Measurements from ENCODE around the gene VPS52.

Gene VPS52

GRCh38 chr6:33317669-33318425, 46.2 kb upstream of the VPS52 start, which contains the start of gene ZBTB22:
Gene ZBTB22 (minus strand): TSS chr6:33317744. CDS start chr6:33316916, 828 bp downstream.
- peaks cover 25% of the 10 kb centered on the region for H3K4me1 ChIP-seq (ENCODE audit: control insufficient read depth, insufficient read depth, low read length)
- H3K27ac ChIP-seq (ENCODE audit: extremely low read depth, low read depth, low read length): peak within 1 kb of the TSS; percentile 35
- ChIA-PET POLR2A (interaction anchor here (0.5 to 3.3 kb wide), 35 partner anchors 8 to 1652 kb away, joined by 3 to 57 read pairs (median 5); partner anchors contain the start of genes B3GALT4, CSNK2B, CUTA and KIFC1), CTCF (interaction anchor here (0.6 to 2.9 kb wide), 13 partner anchors 14 to 272 kb away, joined by 3 to 21 read pairs (median 5); partner anchors contain the start of genes B3GALT4 and RGL2)
- peaks cover 14 to 41% of the 10 kb centered on the region in 2 experiments for H3K36me3 ChIP-seq (ENCODE audit: control insufficient read depth in 2 of 2, insufficient read depth in 1 of 2, low read length in 2 of 2)
- no peaks in the 10 kb centered on the region for H3K9me3 ChIP-seq (ENCODE audit: control insufficient read depth, insufficient read depth, low read depth, low read length)
- peak within 1 kb of the TSS; percentile 58 for H3K4me3 ChIP-seq (ENCODE audit: low read depth, low read length)
- TF ChIP-seq YY1 (tag by site-specific recombination; IDR thresholded peaks at IDR 0.05) (peak; percentile 44; the same call in 1 of the 2 replicates), ZNF2 (tag by site-specific recombination; IDR thresholded peaks at IDR 0.05) (peak; percentile 77), ZNF138 (tag by site-specific recombination; IDR thresholded peaks at IDR 0.05; ENCODE audit: borderline replicate concordance) (no peak), ZNF561 (tag by site-specific recombination; IDR thresholded peaks at IDR 0.05; ENCODE audit: borderline replicate concordance) (peak; percentile 73), PATZ1 (tag by site-specific recombination; IDR thresholded peaks at IDR 0.05) (peak; percentile 43; the same call in 1 of the 2 replicates), ZNF830 (tag by site-specific recombination; IDR thresholded peaks at IDR 0.05; ENCODE audit: low read depth) (no peak), ZNF280D (tag by site-specific recombination; IDR thresholded peaks at IDR 0.05) (0 out of 2 replicates have a peak, but pooled peaks have one; percentile 58), ZNF792 (tag by site-specific recombination; IDR thresholded peaks at IDR 0.05) (no peak), ZEB2 (tag by site-specific recombination; IDR thresholded peaks at IDR 0.05) (peak; percentile 71; the same call in 1 of the 2 replicates), KLF8 (tag by site-specific recombination; IDR thresholded peaks at IDR 0.05) (peak; percentile 98), ZNF629 (tag by site-specific recombination; IDR thresholded peaks at IDR 0.05) (peak; percentile 80), ZNF335 (tag by site-specific recombination; conservative IDR thresholded peaks at IDR 0.05) (peak; percentile 97), YY2 (tag by site-specific recombination; IDR thresholded peaks at IDR 0.05) (0 out of 2 replicates have a peak, but pooled peaks have one; percentile 40), IKZF3 (tag by site-specific recombination; IDR thresholded peaks at IDR 0.05) (peak; percentile 67), ZNF660 (tag by site-specific recombination; IDR thresholded peaks at IDR 0.05) (peak; percentile 85), ZNF639 (tag by site-specific recombination; IDR thresholded peaks at IDR 0.05) (peak; percentile 50), ZNF324 (tag by site-specific recombination; IDR thresholded peaks at IDR 0.05) (peak; percentile 56; the same call in 1 of the 2 replicates), PRDM6 (tag by site-specific recombination; IDR thresholded peaks at IDR 0.05) (0 out of 2 replicates have a peak, but pooled peaks have one; percentile 15), KLF1 (tag by site-specific recombination; IDR thresholded peaks at IDR 0.05) (peak; percentile 76), GLIS1 (tag by site-specific recombination; IDR thresholded peaks at IDR 0.05) (peak; percentile 56), ZNF341 (tag by site-specific recombination; IDR thresholded peaks at IDR 0.05; ENCODE audit: low read depth) (peak; percentile 78), SP2 (tag by site-specific recombination; IDR thresholded peaks at IDR 0.05) (peak; percentile 91), ZBTB21 (tag by site-specific recombination; IDR thresholded peaks at IDR 0.05) (peak; percentile 69), BCL11A (tag by site-specific recombination; IDR thresholded peaks at IDR 0.05; ENCODE audit: low read depth) (peak; percentile 27; the same call in 1 of the 2 replicates), ZNF280C (tag by site-specific recombination; IDR thresholded peaks at IDR 0.05) (no peak)
